Panc1 (cell line): ENCODE data around the gene PPFIA1.

Source experiments
- CTCF ChIP-seq: fragments of 450-650 bp; IDR thresholded peaks from 2 replicates; pipeline ENCODE4 v1.5.1; 2017; ENCODE audit warnings: mild to moderate bottlenecking
- POLR2AphosphoS5 ChIP-seq: IDR thresholded peaks from 2 replicates; pipeline ENCODE4 v1.6.1; 2012; ENCODE audit warnings: mild to moderate bottlenecking, low read depth, low read length, moderate library complexity
- SIN3A ChIP-seq: IDR thresholded peaks from 2 replicates; pipeline ENCODE4 v1.6.1; 2012; ENCODE audit warnings: low read depth, mild to moderate bottlenecking, low read length, moderate library complexity, borderline replicate concordance; ENCODE audit not compliant: insufficient read depth
- TCF7L2 ChIP-seq: IDR thresholded peaks from 2 replicates; pipeline ENCODE4 v1.6.1; 2011; ENCODE audit warnings: mild to moderate bottlenecking, low read depth, low read length, inconsistent platforms
- TF ChIP-seq, protein P1 (sequence below), 2 experiments: IDR thresholded peaks; 2 replicates each; pipeline ENCODE4 v1.6.1; 2011 to 2012; ENCODE audit warnings: low read depth in 2 of 2, control low read depth in 1 of 2, low read length in 1 of 2, mild to moderate bottlenecking in 1 of 2, moderate library complexity in 1 of 2; ENCODE audit not compliant: insufficient read depth in 1 of 2

DNA sequence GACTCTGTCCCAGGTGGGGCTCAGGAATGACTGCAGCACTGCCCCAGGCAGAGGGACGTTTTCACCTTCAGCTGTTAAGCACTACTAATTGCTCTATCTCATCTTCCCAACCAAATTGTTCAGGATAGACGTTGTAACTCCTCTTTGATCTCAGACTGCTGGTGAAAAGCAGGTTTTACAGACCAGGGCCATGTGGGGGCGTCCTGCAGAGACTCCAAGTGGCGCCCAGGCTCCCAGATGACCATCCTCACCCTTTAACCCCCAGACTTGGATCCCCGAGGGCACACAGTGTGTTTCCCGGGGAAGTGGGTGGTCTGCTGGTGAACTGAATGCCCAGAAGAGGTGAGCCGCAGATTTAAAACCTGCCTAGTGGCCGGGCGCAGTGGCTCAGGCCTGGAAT lies 43.5 kb upstream of the PPFIA1 start:
- TF ChIP-seq, protein P1, sequence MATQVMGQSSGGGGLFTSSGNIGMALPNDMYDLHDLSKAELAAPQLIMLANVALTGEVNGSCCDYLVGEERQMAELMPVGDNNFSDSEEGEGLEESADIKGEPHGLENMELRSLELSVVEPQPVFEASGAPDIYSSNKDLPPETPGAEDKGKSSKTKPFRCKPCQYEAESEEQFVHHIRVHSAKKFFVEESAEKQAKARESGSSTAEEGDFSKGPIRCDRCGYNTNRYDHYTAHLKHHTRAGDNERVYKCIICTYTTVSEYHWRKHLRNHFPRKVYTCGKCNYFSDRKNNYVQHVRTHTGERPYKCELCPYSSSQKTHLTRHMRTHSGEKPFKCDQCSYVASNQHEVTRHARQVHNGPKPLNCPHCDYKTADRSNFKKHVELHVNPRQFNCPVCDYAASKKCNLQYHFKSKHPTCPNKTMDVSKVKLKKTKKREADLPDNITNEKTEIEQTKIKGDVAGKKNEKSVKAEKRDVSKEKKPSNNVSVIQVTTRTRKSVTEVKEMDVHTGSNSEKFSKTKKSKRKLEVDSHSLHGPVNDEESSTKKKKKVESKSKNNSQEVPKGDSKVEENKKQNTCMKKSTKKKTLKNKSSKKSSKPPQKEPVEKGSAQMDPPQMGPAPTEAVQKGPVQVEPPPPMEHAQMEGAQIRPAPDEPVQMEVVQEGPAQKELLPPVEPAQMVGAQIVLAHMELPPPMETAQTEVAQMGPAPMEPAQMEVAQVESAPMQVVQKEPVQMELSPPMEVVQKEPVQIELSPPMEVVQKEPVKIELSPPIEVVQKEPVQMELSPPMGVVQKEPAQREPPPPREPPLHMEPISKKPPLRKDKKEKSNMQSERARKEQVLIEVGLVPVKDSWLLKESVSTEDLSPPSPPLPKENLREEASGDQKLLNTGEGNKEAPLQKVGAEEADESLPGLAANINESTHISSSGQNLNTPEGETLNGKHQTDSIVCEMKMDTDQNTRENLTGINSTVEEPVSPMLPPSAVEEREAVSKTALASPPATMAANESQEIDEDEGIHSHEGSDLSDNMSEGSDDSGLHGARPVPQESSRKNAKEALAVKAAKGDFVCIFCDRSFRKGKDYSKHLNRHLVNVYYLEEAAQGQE (IDR thresholded peaks at IDR 0.05; ENCODE audit: insufficient read depth in 1 of 2, low read depth in 2 of 2, low read length in 1 of 2), result no peak
- TF ChIP-seq CTCF (no peak), SIN3A (no peak), POLR2AphosphoS5 (no peak), TCF7L2 (peak; percentile 68)
